ENCODE data around the gene MZB1.

- TF ChIP-seq FOSL1 (IDR thresholded peaks at IDR 0.05; ENCODE audit: insufficient read depth, low read depth, low read length) (no peak), EZH2 (IDR thresholded peaks at IDR 0.05; ENCODE audit: low read depth, low read length, severe bottlenecking) (no peak), CTCF (IDR thresholded peaks at IDR 0.05; ENCODE audit: control extremely low read depth in 1 of 3, insufficient read depth in 1 of 3, low read depth in 1 of 3, low read length in 3 of 3) (no peak), BRCA1 (IDR thresholded peaks at IDR 0.05; ENCODE audit: low read depth, low read length) (no peak), TAF1 (IDR thresholded peaks at IDR 0.05; ENCODE audit: low read depth, low read length) (no peak), CEBPB (IDR thresholded peaks at IDR 0.05; ENCODE audit: low read depth, low read length) (no peak), ZNF274 (IDR thresholded peaks at IDR 0.05; ENCODE audit: borderline replicate concordance, extremely low read depth, low read length) (no peak), TCF12 (IDR thresholded peaks at IDR 0.05; ENCODE audit: low read depth, low read length) (no peak)
Measured at GRCh38 chr5:139403418-139403786, 13.7 kb upstream of the MZB1 start.
